ENCODE results near the gene CNOT4. TPM values are rescaled to one million over a fixed set of nuclear protein-coding genes. Genes with fewer than 3 reads are reported as not detected.
"Not testable (repeated sequence)": the region's sequence is repeated elsewhere in the genome, so short reads cannot be mapped to it uniquely, and the experiment has no call there.

Gene CNOT4
- total RNA-seq, 1 donor from 2014 or later: 34.4 TPM

GRCh38 chr7:135326636-135327280 lies 183.1 kb downstream of the CNOT4 start:
- DNase-seq (ENCODE audit: low spot score): no peak

GRCh38 chr7:135322571-135323340 lies 187.1 kb downstream of the CNOT4 start:
- DNase-seq (ENCODE audit: low spot score): no peak

- DNase-seq (ENCODE audit: low spot score): no peak
Measured at GRCh38 chr7:135321556-135321955, 188.3 kb downstream of the CNOT4 start.

GRCh38 chr7:135320953-135321352 lies 188.9 kb downstream of the CNOT4 start:
- DNase-seq (ENCODE audit: low spot score): not testable (repeated sequence)

GRCh38 chr7:135320268-135320667 lies 189.6 kb downstream of the CNOT4 start:
- DNase-seq (ENCODE audit: low spot score): peak; percentile 73

DNA sequence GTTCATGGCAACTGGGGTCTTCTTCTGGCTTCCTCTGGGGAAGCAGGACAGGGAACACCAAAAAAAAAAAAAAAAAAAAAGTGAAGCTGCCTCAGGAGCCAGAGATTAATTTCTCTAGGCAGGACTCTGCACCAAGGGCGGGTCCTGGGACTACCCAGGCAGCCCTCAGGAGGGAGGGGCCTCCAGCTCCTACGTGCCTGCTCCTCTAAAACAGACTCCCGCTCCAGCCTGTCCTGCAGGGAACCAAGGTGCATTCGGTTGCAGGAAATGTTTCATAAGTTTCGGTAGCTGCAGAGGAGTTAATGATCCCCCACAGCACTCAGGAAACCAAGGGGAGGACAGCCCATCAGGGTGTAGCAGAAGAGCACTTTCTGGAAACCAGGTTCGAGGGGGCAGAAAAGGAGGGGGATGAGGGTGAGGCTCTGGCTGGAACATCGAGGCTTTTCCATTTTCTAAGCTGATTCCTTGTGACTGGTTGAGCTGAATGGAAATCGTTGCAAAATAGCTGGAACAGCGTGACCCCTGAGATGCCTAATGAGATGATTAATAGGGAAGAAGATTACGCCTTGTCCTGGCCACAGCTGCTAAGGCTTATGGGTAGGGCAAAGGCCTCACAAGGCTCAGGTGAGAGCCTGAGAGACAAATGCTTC lies 192.1 kb downstream of the CNOT4 start:
- DNase-seq (ENCODE audit: low spot score): no peak

GRCh38 chr7:135316648-135317313 lies 193.1 kb downstream of the CNOT4 start:
- no peak for DNase-seq (ENCODE audit: low spot score)

DNA sequence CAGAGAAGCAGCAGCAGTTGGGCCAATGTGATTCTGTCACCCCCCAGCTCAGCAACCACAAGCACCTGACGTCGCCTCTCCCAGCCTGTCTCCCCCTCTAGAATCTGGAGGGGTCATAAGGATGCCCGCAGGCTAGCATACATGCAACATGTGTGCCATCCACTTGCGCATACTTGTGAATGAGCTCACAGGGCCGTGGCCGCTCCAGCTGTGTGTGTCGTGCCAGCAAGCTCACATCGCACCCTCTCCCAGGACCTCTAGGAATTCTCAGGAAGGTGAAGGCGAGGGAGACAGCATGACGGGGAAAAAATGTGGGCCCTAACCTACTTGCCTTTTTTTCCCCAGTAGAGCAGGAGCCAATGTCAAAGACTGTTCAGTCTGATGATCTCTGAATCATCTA lies 195.9 kb downstream of the CNOT4 start:
- no peak for DNase-seq (ENCODE audit: low spot score)

Other genes starting within 250 kb of the CNOT4 start
- gene NUP205, start 47.8 kb upstream of the CNOT4 start, total RNA-seq: 58.1 TPM
- gene STMP1, start 152.4 kb upstream of the CNOT4 start, total RNA-seq: 32.9 TPM
- 0.13 TPM for gene SLC13A4, start 218.1 kb upstream of the CNOT4 start, total RNA-seq
- gene FAM180A, start 238.7 kb upstream of the CNOT4 start, total RNA-seq: 1.1 TPM